Mucosa of stomach (tissue), 1 donor: ENCODE measurements around the gene EMX1.

ENCODE experiments used
- H3K27me3 ChIP-seq: one replicate; pipeline ENCODE4 v1.7.0; 2013; ENCODE audit warnings: mild to moderate bottlenecking, low read length; ENCODE audit not compliant: control insufficient read depth, insufficient read depth
- H3K36me3 ChIP-seq: one replicate; pipeline ENCODE4 v1.7.0; 2013; ENCODE audit warnings: low read length; ENCODE audit not compliant: control insufficient read depth, insufficient read depth
- H3K4me1 ChIP-seq: one replicate; pipeline ENCODE4 v1.7.0; 2013; ENCODE audit warnings: mild to moderate bottlenecking, low read length; ENCODE audit not compliant: control insufficient read depth, insufficient read depth
- H3K4me3 ChIP-seq: one replicate; pipeline ENCODE4 v1.7.0; 2013; ENCODE audit warnings: low read length
- H3K9ac ChIP-seq: one replicate; pipeline ENCODE4 v1.7.0; 2013; ENCODE audit warnings: mild to moderate bottlenecking, low read length, moderate library complexity
- H3K9me3 ChIP-seq: one replicate; pipeline ENCODE4 v1.7.0; 2013; ENCODE audit warnings: mild to moderate bottlenecking, low read length, moderate library complexity; ENCODE audit not compliant: control insufficient read depth
- donor health status: Pancreatic carcinoma.

Gene EMX1

DNA sequence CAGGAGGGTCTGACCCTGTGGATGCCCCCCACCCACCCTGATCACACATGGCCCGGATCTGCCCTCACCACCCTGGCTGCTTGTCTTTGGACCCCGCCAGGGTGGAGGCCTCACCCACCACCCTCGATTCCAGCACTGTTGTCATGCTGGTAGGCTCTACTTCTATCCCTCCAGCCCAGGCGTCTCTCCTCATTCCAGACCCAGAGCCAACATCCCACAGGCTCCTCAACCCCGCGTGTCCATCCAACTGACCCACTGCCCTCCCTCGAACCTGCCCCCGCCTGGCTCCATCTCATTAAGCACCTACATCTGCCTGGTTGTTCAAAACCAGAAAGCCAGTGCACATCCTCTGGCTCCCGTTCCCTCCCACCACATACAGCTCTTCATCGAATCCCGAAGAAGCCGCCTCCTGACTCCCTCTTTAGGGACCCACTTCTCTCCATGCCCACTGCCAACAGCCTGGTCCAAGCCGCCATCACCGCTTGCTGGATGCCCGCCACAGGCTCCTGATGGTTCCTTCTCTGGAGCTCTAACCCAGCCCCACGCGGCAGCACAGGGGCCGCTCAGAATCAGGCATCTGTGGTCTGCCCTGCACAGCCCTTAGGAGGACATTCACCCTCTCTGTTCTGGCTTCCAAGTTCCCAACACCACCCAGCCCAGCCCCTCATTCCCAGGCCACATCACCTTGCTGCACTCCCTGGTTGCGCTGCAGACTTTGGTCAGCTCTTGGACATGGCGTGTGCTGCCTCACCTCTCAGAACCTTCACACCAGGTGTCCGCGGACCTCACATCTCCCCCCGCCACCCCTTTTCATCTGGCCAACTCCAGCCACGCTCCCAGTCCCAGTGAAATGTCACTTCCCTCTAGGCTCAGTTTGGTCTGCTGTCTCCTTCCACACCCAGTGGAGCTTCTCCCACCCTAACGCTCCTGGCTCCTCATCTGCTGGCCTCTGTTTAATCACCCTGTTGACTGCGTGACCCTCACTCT is 43.0 kb downstream of the EMX1 start:
- H3K4me3 ChIP-seq: no peak overlapping the region
- H3K27me3 ChIP-seq: no peaks in the 10 kb centered on the region
- H3K36me3 ChIP-seq: no peaks in the 10 kb centered on the region
- H3K9me3 ChIP-seq: no peaks in the 10 kb centered on the region
- no peaks in the 10 kb centered on the region for H3K4me1 ChIP-seq
- no peak overlapping the region for H3K9ac ChIP-seq

- H3K4me3 ChIP-seq: no peak overlapping the region
- no peak overlapping the region for H3K9ac ChIP-seq
- no peaks in the 10 kb centered on the region for H3K4me1 ChIP-seq
- no peaks in the 10 kb centered on the region for H3K36me3 ChIP-seq
- H3K9me3 ChIP-seq: no peaks in the 10 kb centered on the region
- no peaks in the 10 kb centered on the region for H3K27me3 ChIP-seq
Observed at GRCh38 chr2:72961036-72961720, 43.9 kb downstream of the EMX1 start.

GRCh38 chr2:72961853-72962468 is 44.6 kb downstream of the EMX1 start:
- Histone ChIP-seq H3K4me1 (no peaks in the 10 kb centered on the region), H3K27me3 (no peaks in the 10 kb centered on the region), H3K9ac (no peak overlapping the region), H3K9me3 (no peaks in the 10 kb centered on the region), H3K4me3 (no peak overlapping the region), H3K36me3 (no peaks in the 10 kb centered on the region)

- no peaks in the 10 kb centered on the region for H3K27me3 ChIP-seq
- H3K4me3 ChIP-seq: no peak overlapping the region
- no peak overlapping the region for H3K9ac ChIP-seq
- no peaks in the 10 kb centered on the region for H3K9me3 ChIP-seq
- no peaks in the 10 kb centered on the region for H3K4me1 ChIP-seq
- H3K36me3 ChIP-seq: no peaks in the 10 kb centered on the region
Observed at GRCh38 chr2:72962911-72963310, 45.6 kb downstream of the EMX1 start.

DNA sequence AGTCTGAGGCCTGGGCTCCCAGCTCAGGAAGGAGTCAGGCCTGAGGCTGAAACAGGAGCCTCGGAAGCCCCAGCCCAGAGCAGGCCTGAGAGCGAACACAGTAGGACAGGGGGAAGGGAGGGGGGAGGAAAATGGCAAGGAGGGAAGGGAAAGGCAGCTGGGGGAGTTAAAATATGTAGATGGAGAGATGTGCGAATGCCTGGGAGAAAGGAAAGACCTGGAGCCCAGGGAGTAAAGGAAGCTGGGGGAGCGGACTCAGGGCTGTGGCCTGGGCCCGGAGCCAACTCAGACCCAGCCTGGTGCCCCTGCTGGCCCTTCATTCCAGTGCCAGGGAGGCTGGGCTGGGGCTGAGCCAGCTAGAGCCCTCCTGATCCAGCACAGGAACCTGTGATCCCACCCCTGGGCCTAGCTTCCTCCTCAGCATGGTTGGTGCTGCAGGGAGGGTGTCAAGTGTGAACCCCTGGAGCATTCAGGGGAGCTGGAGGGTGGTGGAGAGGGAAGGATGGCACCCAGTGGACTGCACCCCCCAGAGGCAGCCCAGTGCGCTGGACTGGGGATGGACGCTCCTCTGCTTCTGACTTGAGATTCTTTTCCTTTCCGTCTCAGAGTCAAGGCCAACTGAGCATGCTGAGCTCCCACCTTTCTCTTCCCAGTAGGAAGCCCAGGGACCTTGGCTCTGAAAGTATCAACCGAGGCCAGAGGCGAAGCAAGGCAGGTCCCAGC is 46.3 kb downstream of the EMX1 start:
- Histone ChIP-seq H3K4me3 (no peak overlapping the region), H3K27me3 (no peaks in the 10 kb centered on the region), H3K4me1 (no peaks in the 10 kb centered on the region), H3K9me3 (no peaks in the 10 kb centered on the region), H3K9ac (no peak overlapping the region), H3K36me3 (no peaks in the 10 kb centered on the region)

DNA sequence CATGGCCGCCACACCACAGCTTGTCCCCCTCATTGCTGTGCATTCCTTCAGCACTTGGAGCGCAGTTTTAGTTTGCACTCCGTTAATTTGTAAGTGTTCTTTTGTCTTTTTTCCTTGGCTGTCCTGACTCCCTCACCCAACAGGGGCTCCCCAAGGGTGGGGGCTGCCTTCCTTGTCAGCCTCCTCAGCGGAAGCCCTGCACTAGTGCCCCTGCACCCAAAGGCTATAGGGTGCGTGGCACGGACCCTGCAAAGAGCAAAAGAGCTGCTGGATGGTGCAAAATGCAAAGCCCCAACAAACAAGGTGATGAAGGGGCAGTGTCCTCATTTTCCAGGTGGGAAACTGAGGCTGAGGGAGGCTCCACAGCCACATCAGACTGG is 46.8 kb downstream of the EMX1 start:
- no peaks in the 10 kb centered on the region for H3K4me1 ChIP-seq
- no peak overlapping the region for H3K9ac ChIP-seq
- H3K27me3 ChIP-seq: no peaks in the 10 kb centered on the region
- no peaks in the 10 kb centered on the region for H3K9me3 ChIP-seq
- no peaks in the 10 kb centered on the region for H3K36me3 ChIP-seq
- no peak overlapping the region for H3K4me3 ChIP-seq

DNA sequence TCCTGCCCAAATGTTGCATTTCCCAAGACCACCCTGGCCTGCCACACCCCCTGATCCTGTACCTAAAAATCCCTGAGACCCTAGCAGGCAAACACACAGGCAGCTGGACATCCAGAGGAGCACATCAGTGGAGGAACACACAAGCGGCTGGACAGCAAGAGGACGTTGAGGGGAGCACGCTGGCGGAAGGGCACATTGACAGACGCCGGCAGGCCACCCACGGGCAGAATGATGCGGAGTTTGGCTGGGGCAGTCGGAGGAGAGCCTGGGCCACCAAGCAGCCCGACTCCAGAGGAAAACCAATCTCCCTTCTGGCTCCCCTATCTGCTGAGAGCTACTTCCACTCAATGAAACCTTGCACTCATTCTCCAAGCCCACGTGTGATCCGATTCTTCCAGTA is 47.7 kb downstream of the EMX1 start:
- no peaks in the 10 kb centered on the region for H3K27me3 ChIP-seq
- no peak overlapping the region for H3K9ac ChIP-seq
- H3K4me3 ChIP-seq: no peak overlapping the region
- H3K4me1 ChIP-seq: no peaks in the 10 kb centered on the region
- no peaks in the 10 kb centered on the region for H3K9me3 ChIP-seq
- H3K36me3 ChIP-seq: no peaks in the 10 kb centered on the region

DNA sequence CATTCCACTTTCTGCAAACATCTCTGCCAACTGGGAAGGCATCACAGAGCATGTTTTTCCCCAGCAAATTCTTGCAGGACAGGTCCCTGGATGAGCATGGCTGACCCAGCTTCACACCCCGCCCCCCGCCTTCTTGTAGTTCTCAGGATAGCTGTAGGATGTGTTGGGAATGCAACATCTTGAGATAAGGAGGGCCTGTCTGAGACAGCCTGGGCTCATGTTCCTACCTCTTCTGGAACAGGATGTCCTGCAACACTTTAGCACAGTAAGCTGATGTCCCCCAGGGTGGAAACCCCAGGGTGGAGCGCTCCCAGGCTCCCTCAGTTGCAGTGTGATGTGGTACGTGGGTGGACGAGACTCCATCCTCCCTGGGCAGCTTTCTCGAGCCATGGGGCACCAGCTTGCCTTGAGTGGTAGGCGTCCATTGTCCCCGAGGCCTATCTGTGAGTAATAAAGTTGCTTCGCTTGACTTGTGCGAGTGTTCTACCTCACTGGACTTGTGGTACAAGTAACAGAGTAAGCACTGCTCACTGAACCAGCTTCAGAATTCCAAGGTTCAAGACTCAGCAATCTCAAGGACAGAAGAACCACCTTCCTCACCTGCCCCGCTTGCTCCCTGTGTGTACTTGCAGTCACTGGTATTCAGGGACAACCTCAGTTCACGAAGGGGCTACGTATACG is 48.6 kb downstream of the EMX1 start:
- Histone ChIP-seq H3K27me3 (no peaks in the 10 kb centered on the region), H3K4me3 (no peak overlapping the region), H3K9ac (no peak overlapping the region), H3K36me3 (no peaks in the 10 kb centered on the region), H3K9me3 (no peaks in the 10 kb centered on the region), H3K4me1 (no peaks in the 10 kb centered on the region)

DNA sequence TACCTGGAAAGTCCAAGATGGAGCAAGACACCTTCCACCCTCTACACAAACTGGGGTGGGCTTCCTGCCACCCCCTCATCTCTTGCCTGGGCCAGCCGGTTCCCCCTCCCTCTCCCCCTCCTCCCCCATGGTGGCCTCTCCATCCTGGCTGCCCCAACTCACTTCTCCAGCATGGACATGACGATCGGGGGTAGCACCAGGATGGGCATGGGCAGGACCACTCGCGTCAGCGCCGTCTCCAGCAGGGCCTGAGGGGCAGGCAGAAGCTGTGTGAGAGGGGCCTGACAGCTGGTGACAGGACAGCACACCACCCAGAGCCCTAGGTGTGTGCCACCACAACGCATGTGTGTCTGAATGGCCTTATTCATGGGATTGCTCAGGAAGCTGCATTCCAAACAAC is 51.0 kb downstream of the EMX1 start:
- no peaks in the 10 kb centered on the region for H3K9me3 ChIP-seq
- H3K4me3 ChIP-seq: no peak overlapping the region
- no peaks in the 10 kb centered on the region for H3K36me3 ChIP-seq
- H3K9ac ChIP-seq: no peak overlapping the region
- no peaks in the 10 kb centered on the region for H3K4me1 ChIP-seq
- no peaks in the 10 kb centered on the region for H3K27me3 ChIP-seq

- no peak overlapping the region for H3K4me3 ChIP-seq
- H3K9me3 ChIP-seq: no peaks in the 10 kb centered on the region
- H3K4me1 ChIP-seq: no peaks in the 10 kb centered on the region
- no peaks in the 10 kb centered on the region for H3K36me3 ChIP-seq
- no peak overlapping the region for H3K9ac ChIP-seq
- no peaks in the 10 kb centered on the region for H3K27me3 ChIP-seq
Observed at GRCh38 chr2:72969706-72970105, 52.4 kb downstream of the EMX1 start.

DNA sequence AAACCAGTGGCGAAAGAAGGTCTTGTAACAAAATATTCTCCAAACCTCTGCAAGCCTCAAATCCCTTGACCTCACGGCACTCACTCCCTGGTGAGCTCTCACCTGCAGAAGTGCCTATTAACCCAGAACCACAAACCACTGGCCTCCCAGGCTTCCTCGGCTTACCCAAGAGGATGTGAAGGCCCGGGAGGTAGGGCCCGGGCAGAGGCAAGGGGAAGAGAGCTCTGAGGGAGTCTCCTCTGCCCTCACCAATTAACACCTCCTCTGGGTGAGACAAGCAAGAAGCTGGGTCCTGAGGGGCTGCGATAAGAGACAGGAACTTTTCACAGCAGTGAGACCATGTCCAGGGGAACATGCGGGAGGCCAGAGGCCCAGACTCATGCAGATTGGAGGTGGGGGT is 53.7 kb downstream of the EMX1 start:
- H3K9me3 ChIP-seq: no peaks in the 10 kb centered on the region
- H3K36me3 ChIP-seq: no peaks in the 10 kb centered on the region
- H3K9ac ChIP-seq: no peak overlapping the region
- H3K27me3 ChIP-seq: no peaks in the 10 kb centered on the region
- H3K4me1 ChIP-seq: no peaks in the 10 kb centered on the region
- H3K4me3 ChIP-seq: no peak overlapping the region
